OCI-LY3 (cell line): ENCODE data around the gene ACSM6.
"Not testable (repeated sequence)": the region's sequence is repeated elsewhere in the genome, so short reads cannot be mapped to it uniquely, and the experiment has no call there.

ENCODE experiments used
- EZH2phosphoT487 ChIP-seq: fragments of 200-600 bp; shearing (Covaris generic); IDR thresholded peaks from 2 replicates; pipeline ENCODE4 v1.6.1; 2018; ENCODE audit warnings: antibody characterized with exemption, mixed run types, low read depth
- TF ChIP-seq, protein P1 (sequence below): fragments of 200-600, 300-600 bp; sonication (generic); IDR thresholded peaks from 2 replicates; pipeline ENCODE4 v1.5.1; 2014; ENCODE audit warnings: antibody characterized with exemption, low read length, low read depth

DNA sequence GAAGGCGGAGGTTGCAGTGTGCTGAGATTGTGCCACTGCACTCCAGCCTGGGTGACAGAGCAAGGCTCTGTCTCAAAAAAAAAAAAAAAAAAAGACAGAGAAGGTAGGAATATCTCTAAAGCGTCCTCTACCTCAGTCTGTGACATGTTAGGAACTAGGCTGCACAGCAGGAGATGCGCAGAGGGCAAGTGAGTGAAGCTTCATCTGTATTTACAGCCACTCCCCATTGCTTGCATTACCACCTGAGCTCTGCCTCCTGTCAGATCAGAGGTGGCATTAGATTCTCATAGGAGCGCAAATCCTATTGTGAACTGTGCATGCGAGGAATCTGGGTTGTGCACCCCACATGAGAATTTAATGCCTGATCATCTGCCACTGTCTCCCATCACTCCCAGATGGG, 8.8 kb downstream of the ACSM6 start:
- TF ChIP-seq, protein P1, sequence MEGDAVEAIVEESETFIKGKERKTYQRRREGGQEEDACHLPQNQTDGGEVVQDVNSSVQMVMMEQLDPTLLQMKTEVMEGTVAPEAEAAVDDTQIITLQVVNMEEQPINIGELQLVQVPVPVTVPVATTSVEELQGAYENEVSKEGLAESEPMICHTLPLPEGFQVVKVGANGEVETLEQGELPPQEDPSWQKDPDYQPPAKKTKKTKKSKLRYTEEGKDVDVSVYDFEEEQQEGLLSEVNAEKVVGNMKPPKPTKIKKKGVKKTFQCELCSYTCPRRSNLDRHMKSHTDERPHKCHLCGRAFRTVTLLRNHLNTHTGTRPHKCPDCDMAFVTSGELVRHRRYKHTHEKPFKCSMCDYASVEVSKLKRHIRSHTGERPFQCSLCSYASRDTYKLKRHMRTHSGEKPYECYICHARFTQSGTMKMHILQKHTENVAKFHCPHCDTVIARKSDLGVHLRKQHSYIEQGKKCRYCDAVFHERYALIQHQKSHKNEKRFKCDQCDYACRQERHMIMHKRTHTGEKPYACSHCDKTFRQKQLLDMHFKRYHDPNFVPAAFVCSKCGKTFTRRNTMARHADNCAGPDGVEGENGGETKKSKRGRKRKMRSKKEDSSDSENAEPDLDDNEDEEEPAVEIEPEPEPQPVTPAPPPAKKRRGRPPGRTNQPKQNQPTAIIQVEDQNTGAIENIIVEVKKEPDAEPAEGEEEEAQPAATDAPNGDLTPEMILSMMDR, result not testable (repeated sequence)
- TF ChIP-seq EZH2phosphoT487, result not testable (repeated sequence)
